Large intestine (tissue), 3 donors: ENCODE measurements around the gene RBP3. TPM values are rescaled to one million over a fixed set of nuclear protein-coding genes. Genes with fewer than 3 reads are reported as not detected.
A peak's percentile ranks its signal among the peaks of the same experiment; 100 is the strongest.
"Not testable (repeated sequence)": the region's sequence is repeated elsewhere in the genome, so short reads cannot be mapped to it uniquely, and the experiment has no call there.

Experiments used
- DNase-seq, 2 donors: peaks; one replicate each; pipeline versions ENCODE4 v3.0.0 to v3.0.0-alpha.2; 2013
- H3K27ac ChIP-seq: one replicate; pipeline ENCODE4 v1.5.1; 2013; ENCODE audit warnings: low read length
- H3K27me3 ChIP-seq: 2 replicates; pipeline ENCODE4 v1.6.1; 2013; ENCODE audit warnings: low read length; ENCODE audit not compliant: control insufficient read depth, insufficient read depth
- H3K36me3 ChIP-seq: 2 replicates; pipeline ENCODE4 v1.6.1; 2013; ENCODE audit warnings: low read length; ENCODE audit not compliant: control insufficient read depth, insufficient read depth
- H3K4me1 ChIP-seq: one replicate; pipeline ENCODE4 v1.6.1; 2013; ENCODE audit warnings: low read length; ENCODE audit not compliant: control insufficient read depth, insufficient read depth
- H3K4me3 ChIP-seq: one replicate; pipeline ENCODE4 v1.5.1; 2013; ENCODE audit warnings: low read length
- H3K9me3 ChIP-seq: one replicate; pipeline ENCODE4 v1.6.1; 2013; ENCODE audit warnings: mild to moderate bottlenecking, low read depth, low read length, moderate library complexity; ENCODE audit not compliant: control insufficient read depth
- WGBS: methylation state at CpG from one replicate; pipeline ENCODE4 v1.1.5; 2013; ENCODE audit warnings: low lambda C conversion rate; ENCODE audit not compliant: insufficient coverage; 5-methylcytosine and 5-hydroxymethylcytosine counted together
- polyA plus RNA-seq: library from polyadenylated mRNA; unstranded; fragments of 120-200 nt; gene quantifications from one replicate; pipeline ENCODE4 v1.2.1, GENCODE V29; 2013

The RBP3 gene
- polyA plus RNA-seq, 1 donor, result 0.06 TPM

GRCh38 chr10:47383261-47384147, 35.3 kb downstream of the RBP3 start:
- WGBS, result 0% methylated on average over 2 of the region's 9 CpGs
- Histone ChIP-seq H3K27ac (peak overlapping the region; percentile 73), H3K4me1 (peaks cover 42% of the 10 kb centered on the region), H3K9me3 (no peaks in the 10 kb centered on the region), H3K27me3 (no peaks in the 10 kb centered on the region), H3K36me3 (no peaks in the 10 kb centered on the region), H3K4me3 (peak overlapping the region; percentile 69)
- peak in 1 of 2 donors; percentile 66 for DNase-seq

DNA sequence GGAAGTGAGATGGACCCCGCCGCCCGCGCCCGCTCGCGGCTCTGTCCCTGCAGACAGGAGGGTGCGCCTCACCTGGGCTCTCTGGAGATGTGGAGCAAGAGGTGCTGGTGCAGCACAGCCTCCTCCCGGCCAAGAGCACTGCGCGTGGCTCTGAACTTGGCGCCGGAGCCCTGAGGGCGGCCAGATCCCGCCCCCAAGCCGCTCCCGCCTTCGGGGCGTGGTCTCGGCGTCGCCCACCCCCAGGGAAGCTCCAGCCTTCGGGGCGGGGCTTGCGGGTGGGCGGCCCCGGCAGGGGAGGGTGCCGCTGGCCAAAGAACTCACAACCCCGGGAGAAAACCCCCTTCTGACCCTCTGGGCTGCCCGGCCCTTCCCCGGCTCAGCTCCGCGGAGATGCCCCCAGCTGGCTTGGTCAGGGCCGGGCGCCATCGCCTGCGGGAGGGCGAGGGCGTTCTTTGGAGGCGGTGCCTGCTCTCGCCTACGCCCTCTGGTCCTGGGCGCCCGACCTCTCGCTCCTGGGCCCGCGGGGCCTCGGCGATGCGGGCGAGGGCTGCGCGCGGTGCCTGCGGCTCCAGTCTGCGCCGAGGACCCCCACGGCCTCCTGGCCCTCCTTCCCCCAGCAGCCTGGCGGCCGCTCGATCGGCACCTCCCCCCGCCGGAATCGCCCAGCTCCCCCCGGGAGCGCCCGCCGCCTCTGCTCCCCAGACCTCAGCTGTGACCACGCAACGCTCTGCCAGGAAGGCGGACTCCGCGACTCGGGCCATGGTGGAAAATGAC, 36.2 kb downstream of the RBP3 start, which contains the start of gene ZNF488:
ZNF488 (minus strand) TSS at position 146 of the 774 bp plus-strand sequence. CDS start 15,464 bp downstream, outside the sequence.
- H3K36me3 ChIP-seq, result no peaks in the 10 kb centered on the region
- H3K27me3 ChIP-seq, result no peaks in the 10 kb centered on the region
- H3K4me1 ChIP-seq, result peaks cover 42% of the 10 kb centered on the region
- peak; percentile 88 to 92 for DNase-seq
- H3K9me3 ChIP-seq, result no peaks in the 10 kb centered on the region
- 0% methylated on average over 1 of the region's 75 CpGs for WGBS
- peak within 1 kb of the TSS; percentile 69 for H3K4me3 ChIP-seq
- H3K27ac ChIP-seq, result peak within 1 kb of the TSS; percentile 73

DNA sequence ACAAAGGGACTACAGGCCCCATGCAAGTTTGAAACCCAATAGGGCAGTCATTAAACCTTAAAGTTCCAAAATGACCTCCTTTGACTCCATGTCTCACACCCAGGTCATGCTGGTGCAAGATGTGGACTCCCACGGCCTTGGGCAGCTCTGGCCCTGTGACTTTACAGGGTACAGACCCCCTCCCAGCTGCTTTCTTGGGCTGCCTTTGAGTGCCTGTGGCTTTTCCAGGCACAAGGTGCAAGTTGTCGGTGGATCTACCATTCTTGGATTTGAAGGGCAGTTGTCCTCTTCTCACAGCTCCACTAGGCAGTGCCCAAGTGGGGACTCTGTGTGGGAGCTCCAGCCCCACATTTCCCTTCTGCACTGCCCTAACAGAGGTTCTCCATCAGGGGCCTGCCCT, 37.9 kb downstream of the RBP3 start:
- not testable (repeated sequence) for H3K36me3 ChIP-seq, H3K27me3 ChIP-seq, H3K27ac ChIP-seq, DNase-seq, H3K4me3 ChIP-seq, H3K9me3 ChIP-seq
- peaks cover 26% of the 10 kb centered on the region for H3K4me1 ChIP-seq
- WGBS, result no CpG with 5 or more reads among the region's 2 CpGs

- no peak for DNase-seq
- H3K27me3 ChIP-seq, result no peaks in the 10 kb centered on the region
- H3K27ac ChIP-seq, result no peak overlapping the region
- 83% methylated on average over 1 of the region's 4 CpGs for WGBS
- H3K9me3 ChIP-seq, result no peaks in the 10 kb centered on the region
- peaks cover 2% of the 10 kb centered on the region for H3K4me1 ChIP-seq
- H3K4me3 ChIP-seq, result no peak overlapping the region
- no peaks in the 10 kb centered on the region for H3K36me3 ChIP-seq
Measured at GRCh38 chr10:47388879-47389278, 40.7 kb downstream of the RBP3 start.

DNA sequence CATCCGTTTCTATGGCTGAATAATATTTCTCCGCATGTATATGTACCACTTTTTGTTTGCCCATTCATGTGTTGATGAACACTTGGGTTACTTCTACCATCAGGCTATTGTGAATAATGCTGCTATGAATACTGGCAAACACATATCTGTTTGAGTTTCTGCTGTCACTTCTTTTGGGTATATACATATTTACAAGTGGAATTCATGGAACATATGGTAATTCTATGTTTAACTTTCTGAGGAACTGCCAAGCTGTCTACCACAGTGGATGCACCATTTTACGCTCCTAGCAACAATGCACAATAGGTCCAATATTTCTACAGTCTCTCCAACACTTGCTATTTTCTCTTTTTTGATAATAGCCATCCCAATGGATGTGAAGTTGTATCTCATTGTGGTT, 41.5 kb downstream of the RBP3 start:
- WGBS, result no CpG with 5 or more reads among the region's 3 CpGs
- Histone ChIP-seq H3K4me1 (no peaks in the 10 kb centered on the region), H3K9me3 (no peaks in the 10 kb centered on the region), H3K27ac (no peak overlapping the region), H3K27me3 (no peaks in the 10 kb centered on the region), H3K4me3 (no peak overlapping the region), H3K36me3 (no peaks in the 10 kb centered on the region)
- DNase-seq, result no peak

- Histone ChIP-seq H3K4me3 (no peak overlapping the region), H3K27me3 (no peaks in the 10 kb centered on the region), H3K9me3 (no peaks in the 10 kb centered on the region), H3K36me3 (no peaks in the 10 kb centered on the region), H3K27ac (no peak overlapping the region), H3K4me1 (no peaks in the 10 kb centered on the region)
- no peak for DNase-seq
Measured at GRCh38 chr10:47396311-47396717, 48.2 kb downstream of the RBP3 start.

DNA sequence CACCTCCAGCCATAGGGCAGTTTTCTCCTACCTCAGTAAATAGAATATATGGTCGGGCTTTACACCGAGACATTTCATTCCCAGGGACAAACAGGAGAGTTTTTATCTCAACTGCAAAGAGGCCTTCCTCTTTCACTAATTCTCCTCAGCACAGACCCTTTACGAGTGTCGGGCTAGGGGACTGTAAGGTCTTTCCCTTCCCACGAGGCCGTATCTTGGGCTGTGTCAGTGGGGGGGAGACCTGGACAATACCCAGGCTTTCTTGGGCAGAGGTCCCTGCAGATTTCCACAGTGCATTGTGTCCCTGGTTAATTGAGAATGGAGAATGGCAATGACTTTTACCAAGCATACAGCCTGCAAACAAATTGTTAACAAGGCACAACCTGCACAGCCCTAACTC, 49.1 kb downstream of the RBP3 start:
- no CpG with 5 or more reads among the region's 6 CpGs for WGBS

GRCh38 chr10:47400251-47400650, 52.1 kb downstream of the RBP3 start:
- no peaks in the 10 kb centered on the region for H3K27me3 ChIP-seq
- no peak for DNase-seq
- H3K27ac ChIP-seq, result no peak overlapping the region
- no CpG with 5 or more reads among the region's 2 CpGs for WGBS
- no peaks in the 10 kb centered on the region for H3K9me3 ChIP-seq
- peaks cover 9% of the 10 kb centered on the region for H3K4me1 ChIP-seq
- H3K4me3 ChIP-seq, result no peak overlapping the region
- no peaks in the 10 kb centered on the region for H3K36me3 ChIP-seq

More for the DNA sequence above, 49.1 kb downstream of the RBP3 start:
- no peak overlapping the region for H3K4me3 ChIP-seq
- H3K9me3 ChIP-seq, result no peaks in the 10 kb centered on the region
- H3K4me1 ChIP-seq, result no peaks in the 10 kb centered on the region
- no peak overlapping the region for H3K27ac ChIP-seq
- no peaks in the 10 kb centered on the region for H3K36me3 ChIP-seq
- no peaks in the 10 kb centered on the region for H3K27me3 ChIP-seq
- no peak for DNase-seq

DNA sequence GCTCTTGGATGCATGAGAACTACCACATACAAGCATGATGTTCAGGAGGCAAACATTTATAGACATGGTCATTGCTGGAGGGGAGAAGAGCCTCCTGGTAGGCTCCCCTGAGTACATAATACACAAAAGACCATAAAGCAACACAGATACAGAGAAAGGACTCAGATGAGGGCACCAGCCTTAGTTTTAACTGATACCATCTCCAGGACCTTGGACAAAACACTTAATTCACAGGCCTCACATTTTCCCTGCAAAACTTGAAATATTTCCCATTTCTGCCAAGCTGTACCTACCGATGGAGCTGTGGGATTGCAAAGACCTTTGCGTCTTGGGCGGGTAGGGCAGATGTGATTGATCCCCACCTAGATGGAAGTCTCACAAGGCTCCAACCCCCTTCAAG, 52.6 kb downstream of the RBP3 start:
- H3K4me3 ChIP-seq, result no peak overlapping the region
- H3K36me3 ChIP-seq, result no peaks in the 10 kb centered on the region
- H3K4me1 ChIP-seq, result peaks cover 9% of the 10 kb centered on the region
- H3K27me3 ChIP-seq, result no peaks in the 10 kb centered on the region
- no peak for DNase-seq
- WGBS, result no CpG with 5 or more reads among the region's 3 CpGs
- no peak overlapping the region for H3K27ac ChIP-seq
- no peaks in the 10 kb centered on the region for H3K9me3 ChIP-seq

DNA sequence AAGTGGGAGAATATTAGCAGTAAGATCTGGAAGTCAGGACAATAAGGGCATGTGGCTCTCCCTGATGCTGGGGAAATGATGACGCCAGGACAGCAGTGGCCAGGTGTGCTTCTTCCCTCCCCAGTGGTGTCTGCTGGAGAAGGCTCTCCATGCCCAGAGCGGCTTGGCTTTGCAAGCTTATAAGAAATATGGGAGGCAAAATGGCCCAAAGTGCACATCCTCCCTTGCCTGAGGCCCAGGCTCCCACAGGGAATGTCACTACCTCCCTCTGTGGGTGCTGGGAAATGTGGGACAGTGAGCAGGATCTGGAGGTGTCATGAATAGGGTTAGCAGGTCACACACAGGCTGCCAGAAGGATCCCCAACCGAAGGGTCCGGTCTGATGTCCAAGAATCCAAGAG, 53.0 kb downstream of the RBP3 start:
- peaks cover 14% of the 10 kb centered on the region for H3K4me1 ChIP-seq
- WGBS, result no CpG with 5 or more reads among the region's 4 CpGs
- H3K27me3 ChIP-seq, result no peaks in the 10 kb centered on the region
- no peak overlapping the region for H3K4me3 ChIP-seq
- DNase-seq, result no peak
- H3K27ac ChIP-seq, result no peak overlapping the region
- no peaks in the 10 kb centered on the region for H3K9me3 ChIP-seq
- H3K36me3 ChIP-seq, result no peaks in the 10 kb centered on the region
